ENCODE data around the gene DDX10.

- TF ChIP-seq POLR2A (IDR thresholded peaks at IDR 0.05), result no peak
- peak; percentile 84 to 97 (median 94) for TF ChIP-seq CTCF (IDR thresholded peaks at IDR 0.05)
These were observed 33.1 kb downstream of the DDX10 start for GRCh38 chr11:108697872-108698473.

All from adrenal gland (tissue), 5 donors.